Calu3 (cell line): ENCODE measurements around the gene FLVCR2. TPM values are rescaled to one million over a fixed set of nuclear protein-coding genes. Genes with fewer than 3 reads are reported as not detected.
A peak's percentile ranks its signal among the peaks of the same experiment; 100 is the strongest.

ENCODE experiments used
- BruUV-seq: library from RNA; stranded (reverse); fragments of 400-500 nt; replicated peaks from 2 replicates; lab custom pipeline; 2021; lab: Mats Ljungman, UMichigan
- CTCF ChIA-PET: fragments of 300-600 bp; sonication (Branson Sonifier 250); formaldehyde crosslinking; loops from one replicate; lab custom pipeline; 2022; ENCODE audit warnings: antibody characterized with exemption; lab: Charles Lee
- DNase-seq: peaks from one replicate; pipeline ENCODE4 v3.0.0; 2022
- H3K27ac Mint-ChIP-seq: one replicate; pipeline ENCODE4 v1.8.0; 2022; ENCODE audit warnings: mixed read lengths; ENCODE audit not compliant: unreplicated experiment
- H3K27me3 Mint-ChIP-seq: one replicate; pipeline ENCODE4 v1.8.0; 2022; ENCODE audit warnings: mixed read lengths; ENCODE audit not compliant: unreplicated experiment
- H3K36me3 Mint-ChIP-seq: one replicate; pipeline ENCODE4 v1.8.0; 2022; ENCODE audit warnings: mild to moderate bottlenecking, moderate library complexity, mixed read lengths; ENCODE audit not compliant: insufficient read depth, unreplicated experiment
- H3K4me1 Mint-ChIP-seq: one replicate; pipeline ENCODE4 v1.8.0; 2022; ENCODE audit warnings: mild to moderate bottlenecking, low read depth, mixed read lengths; ENCODE audit not compliant: unreplicated experiment
- H3K4me3 Mint-ChIP-seq: one replicate; pipeline ENCODE4 v1.8.0; 2022; ENCODE audit warnings: mild to moderate bottlenecking, low read depth, moderate library complexity, mixed read lengths; ENCODE audit not compliant: unreplicated experiment
- H3K9me3 Mint-ChIP-seq: one replicate; pipeline ENCODE4 v1.8.0; 2022; ENCODE audit warnings: low read depth, mixed read lengths; ENCODE audit not compliant: unreplicated experiment
- CTCF ChIP-seq: fragments of 200-600 bp; IDR thresholded peaks from one replicate; pipeline ENCODE4 v1.8.0; 2022; ENCODE audit warnings: antibody characterized with exemption; ENCODE audit not compliant: unreplicated experiment
- intact Hi-C: fragments of 100-400 bp; cut with micrococcal nuclease; formaldehyde crosslinking; loops from one replicate; pipeline ENCODE4 v1.10.0; 2022; ENCODE audit not compliant: unreplicated experiment
- total RNA-seq: library from RNA; stranded (reverse); gene quantifications from 2 replicates; pipeline ENCODE4 v1.2.3, GENCODE V29; 2022

The FLVCR2 gene
- total RNA-seq, 1 experiment from 2014 or later, result 1.4 TPM

- H3K4me3 Mint-ChIP-seq, result no peak overlapping the region
- no peak for TF ChIP-seq CTCF
- intact Hi-C loops, result no loop called here
- CTCF ChIA-PET, result interaction anchor here (0.7 to 0.8 kb wide), 2 partner anchors 12 to 17 kb away, joined by 3 read pairs; no protein-coding TSS in a partner anchor
- H3K27ac Mint-ChIP-seq, result peak overlapping the region; percentile 24
- H3K36me3 Mint-ChIP-seq, result no peaks in the 10 kb centered on the region
- no TSS peak for BruUV-seq
- peaks cover 17% of the 10 kb centered on the region for H3K4me1 Mint-ChIP-seq
- DNase-seq, result peak; percentile 48
- H3K27me3 Mint-ChIP-seq, result no peaks in the 10 kb centered on the region
- H3K9me3 Mint-ChIP-seq, result no peaks in the 10 kb centered on the region
Measured at GRCh38 chr14:75554482-75554881, 23.9 kb upstream of the FLVCR2 start.

- Mint-ChIP-seq H3K27ac (no peak overlapping the region), H3K4me3 (no peak overlapping the region), H3K9me3 (no peaks in the 10 kb centered on the region), H3K36me3 (no peaks in the 10 kb centered on the region), H3K27me3 (no peaks in the 10 kb centered on the region), H3K4me1 (peaks cover 40% of the 10 kb centered on the region)
- no peak for TF ChIP-seq CTCF
- CTCF ChIA-PET, result no interaction called here
- intact Hi-C loops, result no loop called here
- no peak for DNase-seq
- BruUV-seq, result no TSS peak
Measured at GRCh38 chr14:75558440-75558839, 20.0 kb upstream of the FLVCR2 start.

DNA sequence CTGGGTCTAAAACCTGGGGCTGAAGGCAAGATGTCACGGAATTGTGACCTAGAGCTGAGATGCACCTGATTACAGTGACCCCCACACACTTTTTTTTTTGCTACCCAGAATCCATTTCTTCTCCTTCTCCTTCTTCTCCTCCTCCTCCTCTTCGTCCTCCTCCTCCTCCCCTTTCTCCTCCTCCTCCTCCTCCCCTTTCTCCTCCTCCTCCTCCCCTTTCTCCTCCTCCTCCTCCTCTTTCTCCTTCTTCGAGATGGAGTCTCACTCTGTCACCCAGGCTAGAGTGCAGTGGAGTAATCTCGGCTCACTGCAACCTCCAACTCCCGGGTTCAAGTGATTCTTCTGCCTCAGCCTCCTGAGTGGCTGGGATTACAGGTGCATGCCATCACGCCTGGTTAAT, 19.4 kb upstream of the FLVCR2 start:
- CTCF ChIA-PET, result no interaction called here
- TF ChIP-seq CTCF, result no peak
- DNase-seq, result no peak

DNA sequence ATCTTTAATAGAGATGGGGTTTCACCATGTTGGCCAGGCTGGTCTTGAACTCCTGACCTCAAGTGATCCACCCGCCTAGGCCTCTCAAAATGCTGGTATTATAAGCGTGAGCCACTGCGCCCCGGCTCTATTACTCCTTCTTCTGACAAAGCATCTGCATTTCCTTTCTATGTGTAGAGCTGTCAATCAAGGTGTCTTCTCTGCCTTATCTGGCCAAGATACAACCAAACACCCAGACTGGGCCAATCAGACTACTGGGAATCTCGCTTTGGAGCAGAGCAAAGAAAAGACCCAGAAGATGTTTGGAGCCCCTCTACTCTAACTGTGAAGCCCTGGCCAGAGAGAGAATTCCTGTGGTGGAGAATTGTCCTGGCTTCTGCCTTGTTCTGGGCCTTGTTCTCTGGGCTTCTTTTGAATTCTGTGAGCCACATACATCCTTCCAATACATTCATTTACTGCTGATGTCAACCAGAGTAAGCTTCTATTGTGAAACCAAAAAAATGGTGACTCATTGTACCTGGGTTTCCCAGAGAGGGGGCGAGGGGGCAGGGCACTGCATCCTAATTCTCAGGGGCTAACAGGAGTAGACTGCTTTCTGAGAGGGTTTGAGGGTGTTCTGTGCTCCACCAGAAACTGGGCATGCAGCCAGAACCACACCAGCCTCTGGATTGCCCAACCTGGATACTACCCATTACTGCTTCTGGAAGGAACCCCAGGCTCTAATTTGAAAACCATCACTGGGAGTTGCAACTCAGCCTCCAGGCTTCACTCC, 18.8 kb upstream of the FLVCR2 start:
- DNase-seq, result peak; percentile 62
- Mint-ChIP-seq H3K27me3 (no peaks in the 10 kb centered on the region), H3K27ac (peak overlapping the region; percentile 70), H3K4me3 (no peak overlapping the region), H3K9me3 (no peaks in the 10 kb centered on the region), H3K36me3 (no peaks in the 10 kb centered on the region), H3K4me1 (peaks cover 31% of the 10 kb centered on the region)
- no TSS peak for BruUV-seq
- CTCF ChIA-PET, result interaction anchor here (1.2 to 1.9 kb wide), 2 partner anchors 46 to 252 kb away, joined by 4 to 15 read pairs; no protein-coding TSS in a partner anchor
- intact Hi-C loops, result loop anchor here (10.0 kb wide), 1 partner anchor 425 kb away; no protein-coding TSS in a partner anchor
- no peak for TF ChIP-seq CTCF

More for the DNA sequence above, 19.4 kb upstream of the FLVCR2 start:
- H3K27me3 Mint-ChIP-seq, result no peaks in the 10 kb centered on the region
- H3K9me3 Mint-ChIP-seq, result no peaks in the 10 kb centered on the region
- peaks cover 37% of the 10 kb centered on the region for H3K4me1 Mint-ChIP-seq
- BruUV-seq, result no TSS peak
- H3K27ac Mint-ChIP-seq, result no peak overlapping the region
- intact Hi-C loops, result no loop called here
- H3K4me3 Mint-ChIP-seq, result no peak overlapping the region
- H3K36me3 Mint-ChIP-seq, result no peaks in the 10 kb centered on the region
